ENCODE measurements around the gene EXT2.

DNA sequence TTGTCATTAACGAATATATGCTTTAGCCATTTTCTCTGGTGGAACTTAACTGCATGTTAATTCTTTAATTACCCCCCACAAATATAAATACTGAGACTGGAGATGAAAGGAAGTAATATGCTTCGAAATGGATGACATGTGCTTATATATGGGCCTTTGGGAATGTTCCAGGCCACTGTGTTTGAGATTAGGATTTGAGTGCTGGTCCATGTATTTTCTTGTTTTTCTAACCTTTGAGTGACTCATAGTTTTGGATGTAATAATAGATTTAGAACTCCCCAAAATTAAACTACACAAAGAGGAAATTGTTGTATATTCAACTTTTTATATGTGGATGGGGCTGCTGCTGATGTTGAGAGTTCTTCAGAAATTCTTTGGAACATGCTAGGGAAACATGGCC lies 54.2 kb downstream of the EXT2 start:
- TF ChIP-seq SP2 (CRISPR knock-in tag; IDR thresholded peaks at IDR 0.05) (no peak), PITX1 (CRISPR knock-in tag; IDR thresholded peaks at IDR 0.05) (no peak), CTCF (CRISPR knock-in tag; IDR thresholded peaks at IDR 0.05) (no peak), POLR2AphosphoS5 (IDR thresholded peaks at IDR 0.05; ENCODE audit: low read depth, low read length) (no peak), ZNF12 (CRISPR knock-in tag; IDR thresholded peaks at IDR 0.05) (no peak), KDM3A (CRISPR knock-in tag; IDR thresholded peaks at IDR 0.05; ENCODE audit: low read depth) (no peak), SNAPC2 (CRISPR knock-in tag; IDR thresholded peaks at IDR 0.05) (no peak), POLR2A (IDR thresholded peaks at IDR 0.05; ENCODE audit: insufficient read depth in 1 of 2, low read depth in 2 of 2, low read length in 2 of 2) (no peak), ATM (IDR thresholded peaks at IDR 0.05; ENCODE audit: borderline replicate concordance) (no peak), ZBTB20 (CRISPR knock-in tag; IDR thresholded peaks at IDR 0.05; ENCODE audit: borderline replicate concordance, low read depth) (no peak), ZNF407 (CRISPR knock-in tag; IDR thresholded peaks at IDR 0.05; ENCODE audit: not compliant biosample characterization) (no peak)
